ENCODE measurements around the gene ST3GAL2. TPM values are rescaled to one million over a fixed set of nuclear protein-coding genes. Genes with fewer than 3 reads are reported as not detected.

ST3GAL2 gene
- total and polyA plus RNA-seq, 4 donors, result 8.4 to 37.0 (median 30.5) TPM

DNA sequence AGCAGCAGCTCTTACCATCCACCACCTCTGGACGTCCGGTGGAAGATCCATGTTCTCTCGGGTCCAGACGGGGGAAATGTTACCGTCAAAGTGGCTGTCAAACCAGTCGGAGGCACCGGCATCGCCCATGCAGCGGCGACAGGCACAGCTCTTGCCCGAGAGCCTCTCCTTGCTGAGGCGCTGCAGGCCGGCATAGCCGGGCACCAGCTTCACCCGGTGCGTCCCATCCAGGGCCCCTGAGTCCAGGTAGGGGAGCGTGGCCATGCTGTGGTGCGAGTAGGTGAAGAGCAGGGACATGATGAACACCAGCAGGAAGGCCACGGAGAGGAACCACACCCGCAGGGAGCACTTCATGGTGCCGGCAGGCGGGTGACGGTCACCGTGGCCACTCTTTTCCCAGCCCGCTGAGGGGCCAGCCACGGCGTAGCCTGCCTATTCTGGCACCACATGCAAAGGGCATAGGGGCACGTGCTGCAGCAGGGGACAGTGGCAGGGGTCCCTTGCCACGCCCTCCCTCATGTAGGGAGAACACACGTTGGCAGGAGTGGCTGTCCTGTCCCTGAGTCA is 40.6 kb downstream of the ST3GAL2 start:
- TF ChIP-seq, protein P1, sequence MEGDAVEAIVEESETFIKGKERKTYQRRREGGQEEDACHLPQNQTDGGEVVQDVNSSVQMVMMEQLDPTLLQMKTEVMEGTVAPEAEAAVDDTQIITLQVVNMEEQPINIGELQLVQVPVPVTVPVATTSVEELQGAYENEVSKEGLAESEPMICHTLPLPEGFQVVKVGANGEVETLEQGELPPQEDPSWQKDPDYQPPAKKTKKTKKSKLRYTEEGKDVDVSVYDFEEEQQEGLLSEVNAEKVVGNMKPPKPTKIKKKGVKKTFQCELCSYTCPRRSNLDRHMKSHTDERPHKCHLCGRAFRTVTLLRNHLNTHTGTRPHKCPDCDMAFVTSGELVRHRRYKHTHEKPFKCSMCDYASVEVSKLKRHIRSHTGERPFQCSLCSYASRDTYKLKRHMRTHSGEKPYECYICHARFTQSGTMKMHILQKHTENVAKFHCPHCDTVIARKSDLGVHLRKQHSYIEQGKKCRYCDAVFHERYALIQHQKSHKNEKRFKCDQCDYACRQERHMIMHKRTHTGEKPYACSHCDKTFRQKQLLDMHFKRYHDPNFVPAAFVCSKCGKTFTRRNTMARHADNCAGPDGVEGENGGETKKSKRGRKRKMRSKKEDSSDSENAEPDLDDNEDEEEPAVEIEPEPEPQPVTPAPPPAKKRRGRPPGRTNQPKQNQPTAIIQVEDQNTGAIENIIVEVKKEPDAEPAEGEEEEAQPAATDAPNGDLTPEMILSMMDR (IDR thresholded peaks at IDR 0.05; ENCODE audit: control extremely low read depth, extremely low read depth), result no peak
- 93 to 95% methylated on average over 30 of the region's 30 CpGs for WGBS, 2 donors

DNA sequence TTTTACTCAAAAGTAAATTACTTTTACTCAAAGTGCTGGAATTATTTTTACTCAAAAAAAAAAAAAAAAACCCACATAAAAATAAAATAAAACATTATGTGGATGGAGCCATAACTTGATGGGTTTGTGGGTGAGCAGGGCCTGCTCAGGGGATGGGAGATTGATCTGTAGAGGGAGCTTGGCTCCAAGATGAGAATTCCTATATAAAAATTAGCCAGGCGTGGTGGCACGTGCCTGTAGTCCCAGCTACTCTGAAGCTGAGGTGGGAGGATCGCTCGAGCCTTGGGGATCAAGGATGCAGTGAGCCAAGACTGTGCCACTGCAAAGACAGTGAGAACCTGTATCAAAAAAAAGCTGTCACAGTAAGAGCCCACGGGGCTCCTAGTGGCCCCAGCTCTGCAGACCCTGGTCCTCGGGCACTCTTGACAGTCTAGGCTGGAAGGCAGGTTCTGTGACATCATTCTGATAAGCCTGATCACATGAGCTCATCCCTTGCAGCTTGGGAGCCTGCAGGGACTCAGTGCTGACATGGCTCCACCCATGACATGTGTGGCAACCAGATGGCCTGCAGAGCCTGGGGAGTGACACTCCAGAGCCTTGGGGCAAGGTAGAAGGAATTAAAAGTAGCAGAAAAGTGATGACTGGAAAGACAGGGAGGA is 42.5 kb downstream of the ST3GAL2 start:
- 91 to 94% methylated on average over 6 of the region's 6 CpGs for WGBS, 2 donors
- no peaks in the 10 kb centered on the region for H3K27me3 ChIP-seq (ENCODE audit: control insufficient read depth in 3 of 3, insufficient read depth in 3 of 3, low read length in 2 of 3)
- ATAC-seq (ENCODE audit: insufficient read depth, low FRiP score) (no peak), DNase-seq (no peak)
- H3K9me3 ChIP-seq (ENCODE audit: control insufficient read depth in 4 of 4, insufficient read depth in 3 of 4, low read length in 3 of 4), result no peaks in the 10 kb centered on the region
- H3K4me3 ChIP-seq, result no peak overlapping the region
- no peak overlapping the region for H3K27ac ChIP-seq (ENCODE audit: low read depth in 1 of 2, low read length in 1 of 2)
- TF ChIP-seq, protein P1 (IDR thresholded peaks at IDR 0.05; ENCODE audit: control extremely low read depth, extremely low read depth), result no peak
- no peak overlapping the region for H3K9ac ChIP-seq (ENCODE audit: insufficient read depth in 1 of 2, low read length in 2 of 2)
- H3K4me1 ChIP-seq (ENCODE audit: control insufficient read depth in 5 of 5, insufficient read depth in 5 of 5, low read length in 5 of 5), result no peaks in the 10 kb centered on the region
- peaks cover 0 to 47% (median 24%) of the 10 kb centered on the region in 4 donors for H3K36me3 ChIP-seq (ENCODE audit: control insufficient read depth in 4 of 4, insufficient read depth in 4 of 4, low read length in 4 of 4)

More for the DNA sequence above, 40.6 kb downstream of the ST3GAL2 start:
- DNase-seq, result no peak
- Histone ChIP-seq H3K9me3 (ENCODE audit: control insufficient read depth in 4 of 4, insufficient read depth in 3 of 4, low read length in 3 of 4) (no peaks in the 10 kb centered on the region), H3K4me1 (ENCODE audit: control insufficient read depth in 5 of 5, insufficient read depth in 5 of 5, low read length in 5 of 5) (no peaks in the 10 kb centered on the region), H3K27me3 (ENCODE audit: control insufficient read depth in 3 of 3, insufficient read depth in 3 of 3, low read length in 2 of 3) (no peaks in the 10 kb centered on the region), H3K9ac (ENCODE audit: insufficient read depth in 1 of 2, low read length in 2 of 2) (no peak overlapping the region), H3K4me3 (no peak overlapping the region), H3K27ac (ENCODE audit: low read depth in 1 of 2, low read length in 1 of 2) (no peak overlapping the region), H3K36me3 (ENCODE audit: control insufficient read depth in 4 of 4, insufficient read depth in 4 of 4, low read length in 4 of 4) (peaks cover 0 to 36% (median 23%) of the 10 kb centered on the region in 4 donors)
- no peak for ATAC-seq (ENCODE audit: insufficient read depth, low FRiP score)

DNA sequence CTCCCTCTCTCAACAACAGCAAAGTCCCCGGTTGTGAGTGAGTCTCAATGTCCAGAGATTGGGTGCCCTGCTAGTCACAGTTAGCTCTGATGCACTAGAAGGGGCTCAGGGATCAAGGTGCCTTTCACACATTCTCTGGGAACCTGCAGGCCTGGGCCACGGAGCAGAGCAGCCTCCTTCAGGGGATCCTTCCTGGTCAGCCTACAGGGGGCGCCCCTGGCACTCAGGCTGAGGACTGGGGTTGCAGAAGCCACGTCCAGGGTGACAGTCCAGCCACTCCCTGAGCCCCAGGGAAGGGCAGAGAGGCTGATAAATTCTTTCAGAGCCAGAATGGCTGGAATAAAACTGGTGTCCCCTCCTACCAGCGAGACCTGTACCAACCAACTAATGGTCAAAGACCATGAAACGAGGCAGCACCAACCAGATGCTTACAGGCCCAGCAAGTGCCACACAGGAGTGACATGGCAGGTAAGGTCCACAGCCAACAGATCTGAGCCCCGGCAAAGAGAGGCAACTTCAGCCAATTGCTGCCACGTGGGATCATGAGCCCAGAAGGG is 43.5 kb downstream of the ST3GAL2 start:
- Histone ChIP-seq H3K27ac (ENCODE audit: low read depth in 1 of 2, low read length in 1 of 2) (no peak overlapping the region), H3K9me3 (ENCODE audit: control insufficient read depth in 4 of 4, insufficient read depth in 3 of 4, low read length in 3 of 4) (no peaks in the 10 kb centered on the region), H3K4me1 (ENCODE audit: control insufficient read depth in 5 of 5, insufficient read depth in 5 of 5, low read length in 5 of 5) (no peaks in the 10 kb centered on the region), H3K9ac (ENCODE audit: insufficient read depth in 1 of 2, low read length in 2 of 2) (no peak overlapping the region), H3K4me3 (no peak overlapping the region), H3K36me3 (ENCODE audit: control insufficient read depth in 4 of 4, insufficient read depth in 4 of 4, low read length in 4 of 4) (peaks cover 0 to 47% (median 22%) of the 10 kb centered on the region in 4 donors), H3K27me3 (ENCODE audit: control insufficient read depth in 3 of 3, insufficient read depth in 3 of 3, low read length in 2 of 3) (no peaks in the 10 kb centered on the region)
- 57 to 60% methylated on average over 8 of the region's 8 CpGs for WGBS, 2 donors
- TF ChIP-seq, protein P1 (IDR thresholded peaks at IDR 0.05; ENCODE audit: control extremely low read depth, extremely low read depth), result peak; percentile 76
- peak; percentile 75 for ATAC-seq (ENCODE audit: insufficient read depth, low FRiP score)
- peak; percentile 38 to 62 (median 41) for DNase-seq

Data from lung (tissue), 12 donors.